ENCODE data around the gene PI4KB. TPM values are rescaled to one million over a fixed set of nuclear protein-coding genes. Genes with fewer than 3 reads are reported as not detected.
A peak's percentile ranks its signal among the peaks of the same experiment; 100 is the strongest.

PI4KB gene
- total RNA-seq, 1 experiment from 2014 or later: 62.8 TPM

DNA sequence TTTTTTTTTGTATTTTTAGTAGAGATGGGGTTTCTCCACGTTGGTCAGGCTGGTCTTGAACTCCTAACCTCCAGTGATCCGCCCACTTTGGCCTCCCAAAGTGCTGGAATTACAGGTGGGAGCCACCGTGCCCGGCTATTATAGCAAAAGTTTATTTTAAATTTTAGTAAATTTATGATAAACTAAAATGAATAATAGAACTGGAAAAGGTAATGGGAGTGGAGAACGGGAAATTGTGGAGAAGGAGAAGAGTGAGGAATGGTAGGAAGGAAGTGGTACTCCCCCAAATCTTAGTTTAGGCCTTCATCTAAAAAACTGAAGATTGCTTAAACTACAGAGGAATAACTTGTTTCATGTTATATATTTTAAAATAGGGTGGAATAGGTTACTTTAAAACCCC is 7.6 kb upstream of the PI4KB start:
- H3K27me3 ChIP-seq (replicated peaks; ENCODE audit: insufficient read depth, low read depth, low read length, poor library complexity): no peaks in the 10 kb centered on the region
- DNase-seq (ENCODE audit: low spot score): no peak
- H3K9me3 ChIP-seq (ENCODE audit: low read depth, low read length, poor library complexity, severe bottlenecking): no peaks in the 10 kb centered on the region
- CTCF ChIA-PET: no interaction called here
- no peaks in the 10 kb centered on the region for H3K4me1 ChIP-seq (ENCODE audit: insufficient read depth, low read length, poor library complexity, severe bottlenecking)
- H3K36me3 ChIP-seq (ENCODE audit: insufficient read depth, low read length, poor library complexity, severe bottlenecking): no peaks in the 10 kb centered on the region
- H3K4me3 ChIP-seq (ENCODE audit: low read depth, low read length, poor library complexity, severe bottlenecking): no peak overlapping the region
- H3K27ac ChIP-seq (ENCODE audit: low read depth, low read length, poor library complexity, severe bottlenecking): no peak overlapping the region
- POLR2A ChIA-PET (ENCODE audit: low non-redundant PET): no interaction called here
- no TSS peak for BruUV-seq (replicated peaks)
- intact Hi-C loops (cut with micrococcal nuclease; ENCODE audit: unreplicated experiment): no loop called here
- TF ChIP-seq, protein P1, sequence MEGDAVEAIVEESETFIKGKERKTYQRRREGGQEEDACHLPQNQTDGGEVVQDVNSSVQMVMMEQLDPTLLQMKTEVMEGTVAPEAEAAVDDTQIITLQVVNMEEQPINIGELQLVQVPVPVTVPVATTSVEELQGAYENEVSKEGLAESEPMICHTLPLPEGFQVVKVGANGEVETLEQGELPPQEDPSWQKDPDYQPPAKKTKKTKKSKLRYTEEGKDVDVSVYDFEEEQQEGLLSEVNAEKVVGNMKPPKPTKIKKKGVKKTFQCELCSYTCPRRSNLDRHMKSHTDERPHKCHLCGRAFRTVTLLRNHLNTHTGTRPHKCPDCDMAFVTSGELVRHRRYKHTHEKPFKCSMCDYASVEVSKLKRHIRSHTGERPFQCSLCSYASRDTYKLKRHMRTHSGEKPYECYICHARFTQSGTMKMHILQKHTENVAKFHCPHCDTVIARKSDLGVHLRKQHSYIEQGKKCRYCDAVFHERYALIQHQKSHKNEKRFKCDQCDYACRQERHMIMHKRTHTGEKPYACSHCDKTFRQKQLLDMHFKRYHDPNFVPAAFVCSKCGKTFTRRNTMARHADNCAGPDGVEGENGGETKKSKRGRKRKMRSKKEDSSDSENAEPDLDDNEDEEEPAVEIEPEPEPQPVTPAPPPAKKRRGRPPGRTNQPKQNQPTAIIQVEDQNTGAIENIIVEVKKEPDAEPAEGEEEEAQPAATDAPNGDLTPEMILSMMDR (conservative IDR thresholded peaks at IDR 0.05; ENCODE audit: low read depth, low read length): no peak
- no peak for TF ChIP-seq EZH2 (IDR thresholded peaks at IDR 0.05; ENCODE audit: borderline replicate concordance, low read depth, low read length, poor library complexity, severe bottlenecking)

DNA sequence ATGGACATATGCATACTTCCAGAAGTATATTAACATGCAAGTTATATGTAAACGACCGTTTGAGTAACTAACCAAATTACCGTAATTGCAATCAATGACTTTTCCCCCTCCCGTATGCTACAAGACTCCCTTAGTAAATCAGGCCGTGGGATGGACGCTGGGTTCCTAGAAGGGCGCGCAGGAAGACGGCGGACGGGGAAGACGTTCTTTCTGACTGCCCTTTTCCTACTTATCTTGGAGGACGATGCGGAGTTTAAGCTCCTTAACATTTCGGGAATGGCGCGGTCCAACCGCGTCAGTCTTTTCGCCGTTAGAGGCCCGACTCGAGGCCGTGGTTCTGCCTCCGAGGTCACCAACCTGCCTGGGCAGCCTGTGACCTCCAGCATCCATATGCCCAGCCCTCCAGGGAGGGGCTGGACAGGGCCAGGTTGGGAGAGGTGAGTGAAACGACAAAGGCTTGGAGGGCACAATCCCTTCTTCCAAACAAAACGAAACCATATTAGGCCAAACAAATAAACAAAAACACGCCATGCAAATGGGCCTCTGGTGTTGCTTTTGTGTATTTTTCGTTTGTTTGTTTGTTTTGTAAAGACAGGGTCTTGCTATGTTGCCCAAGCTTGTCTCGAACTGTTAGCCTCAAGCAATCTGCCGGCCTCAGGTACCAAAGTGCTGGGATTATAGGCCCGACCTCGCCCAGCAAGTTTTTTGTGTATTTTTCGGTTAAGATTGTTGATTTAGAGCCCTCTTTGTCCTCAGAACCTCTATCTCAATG is 873 bp upstream of the PI4KB start:
- POLR2A ChIA-PET (ENCODE audit: low non-redundant PET): interaction anchor here (0.6 kb wide), 1 partner anchor 28 kb away, joined by 3 read pairs; no protein-coding TSS in a partner anchor
- no peak for TF ChIP-seq EZH2 (IDR thresholded peaks at IDR 0.05; ENCODE audit: borderline replicate concordance, low read depth, low read length, poor library complexity, severe bottlenecking)
- TF ChIP-seq, protein P1 (conservative IDR thresholded peaks at IDR 0.05; ENCODE audit: low read depth, low read length): no peak
- intact Hi-C loops (cut with micrococcal nuclease; ENCODE audit: unreplicated experiment): no loop called here
- Histone ChIP-seq H3K4me3 (ENCODE audit: low read depth, low read length, poor library complexity, severe bottlenecking) (peak overlapping the region; percentile 66), H3K4me1 (ENCODE audit: insufficient read depth, low read length, poor library complexity, severe bottlenecking) (peaks cover 8% of the 10 kb centered on the region), H3K27ac (ENCODE audit: low read depth, low read length, poor library complexity, severe bottlenecking) (peak overlapping the region; percentile 97), H3K36me3 (ENCODE audit: insufficient read depth, low read length, poor library complexity, severe bottlenecking) (peaks cover 7% of the 10 kb centered on the region), H3K27me3 (replicated peaks; ENCODE audit: insufficient read depth, low read depth, low read length, poor library complexity) (no peaks in the 10 kb centered on the region), H3K9me3 (ENCODE audit: low read depth, low read length, poor library complexity, severe bottlenecking) (no peaks in the 10 kb centered on the region)
- CTCF ChIA-PET: interaction anchor here (1.7 kb wide), 1 partner anchor 13 kb away, joined by 12 read pairs; no protein-coding TSS in a partner anchor
- no peak for DNase-seq (ENCODE audit: low spot score)
- BruUV-seq (replicated peaks): no TSS peak

DNA sequence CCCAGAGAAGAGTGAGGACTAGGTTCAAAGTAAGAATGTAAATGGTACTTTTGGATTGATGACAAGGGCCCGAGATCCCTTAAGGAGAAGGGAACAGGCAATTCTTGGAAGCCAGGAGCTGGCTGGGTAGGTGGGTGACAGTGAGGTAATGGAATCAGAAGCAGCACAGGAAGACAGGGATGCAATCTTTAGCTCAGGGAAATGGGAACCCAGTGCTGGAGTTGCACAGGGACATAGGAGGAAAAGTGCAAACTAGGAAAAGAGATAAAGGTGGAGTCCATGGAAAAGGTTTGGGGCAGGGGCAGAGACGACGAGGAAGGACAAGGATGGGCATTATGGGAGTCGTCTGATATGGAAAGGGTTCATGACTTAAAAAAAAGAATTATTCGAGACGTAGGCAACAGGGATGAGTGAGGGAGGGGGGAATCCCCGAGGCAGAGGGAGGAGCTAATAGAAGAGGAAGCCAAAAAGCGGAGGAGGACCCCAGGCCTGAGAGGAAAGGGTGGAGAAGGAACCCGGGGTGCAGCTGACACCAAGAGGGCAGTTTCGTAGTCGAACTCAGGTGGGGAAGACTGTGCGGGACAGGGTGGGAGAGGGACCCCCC is 495 bp downstream of the PI4KB start:
- H3K9me3 ChIP-seq (ENCODE audit: low read depth, low read length, poor library complexity, severe bottlenecking): no peaks in the 10 kb centered on the region
- TF ChIP-seq, protein P1 (conservative IDR thresholded peaks at IDR 0.05; ENCODE audit: low read depth, low read length): no peak
- TF ChIP-seq EZH2 (IDR thresholded peaks at IDR 0.05; ENCODE audit: borderline replicate concordance, low read depth, low read length, poor library complexity, severe bottlenecking): no peak
- H3K4me3 ChIP-seq (ENCODE audit: low read depth, low read length, poor library complexity, severe bottlenecking): peak overlapping the region; percentile 66
- H3K27ac ChIP-seq (ENCODE audit: low read depth, low read length, poor library complexity, severe bottlenecking): peak overlapping the region; percentile 97
- peaks cover 19% of the 10 kb centered on the region for H3K36me3 ChIP-seq (ENCODE audit: insufficient read depth, low read length, poor library complexity, severe bottlenecking)
- BruUV-seq (replicated peaks): no TSS peak
- no peaks in the 10 kb centered on the region for H3K27me3 ChIP-seq (replicated peaks; ENCODE audit: insufficient read depth, low read depth, low read length, poor library complexity)
- peak; percentile 63 for DNase-seq (ENCODE audit: low spot score)
- ChIA-PET CTCF (interaction anchor here (1.7 kb wide), 1 partner anchor 14 kb away, joined by 12 read pairs; no protein-coding TSS in a partner anchor), POLR2A (ENCODE audit: low non-redundant PET) (interaction anchor here (0.6 to 0.7 kb wide), 3 partner anchors 43 to 1684 kb away, joined by 3 to 14 read pairs (median 5); no protein-coding TSS in a partner anchor)
- intact Hi-C loops (cut with micrococcal nuclease; ENCODE audit: unreplicated experiment): no loop called here
- H3K4me1 ChIP-seq (ENCODE audit: insufficient read depth, low read length, poor library complexity, severe bottlenecking): peaks cover 8% of the 10 kb centered on the region
